ENCODE data around the gene HJURP.
"Not testable (repeated sequence)": the region's sequence is repeated elsewhere in the genome, so short reads cannot be mapped to it uniquely, and the experiment has no call there.

HJURP gene, protein sequence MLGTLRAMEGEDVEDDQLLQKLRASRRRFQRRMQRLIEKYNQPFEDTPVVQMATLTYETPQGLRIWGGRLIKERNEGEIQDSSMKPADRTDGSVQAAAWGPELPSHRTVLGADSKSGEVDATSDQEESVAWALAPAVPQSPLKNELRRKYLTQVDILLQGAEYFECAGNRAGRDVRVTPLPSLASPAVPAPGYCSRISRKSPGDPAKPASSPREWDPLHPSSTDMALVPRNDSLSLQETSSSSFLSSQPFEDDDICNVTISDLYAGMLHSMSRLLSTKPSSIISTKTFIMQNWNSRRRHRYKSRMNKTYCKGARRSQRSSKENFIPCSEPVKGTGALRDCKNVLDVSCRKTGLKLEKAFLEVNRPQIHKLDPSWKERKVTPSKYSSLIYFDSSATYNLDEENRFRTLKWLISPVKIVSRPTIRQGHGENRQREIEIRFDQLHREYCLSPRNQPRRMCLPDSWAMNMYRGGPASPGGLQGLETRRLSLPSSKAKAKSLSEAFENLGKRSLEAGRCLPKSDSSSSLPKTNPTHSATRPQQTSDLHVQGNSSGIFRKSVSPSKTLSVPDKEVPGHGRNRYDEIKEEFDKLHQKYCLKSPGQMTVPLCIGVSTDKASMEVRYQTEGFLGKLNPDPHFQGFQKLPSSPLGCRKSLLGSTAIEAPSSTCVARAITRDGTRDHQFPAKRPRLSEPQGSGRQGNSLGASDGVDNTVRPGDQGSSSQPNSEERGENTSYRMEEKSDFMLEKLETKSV

DNA sequence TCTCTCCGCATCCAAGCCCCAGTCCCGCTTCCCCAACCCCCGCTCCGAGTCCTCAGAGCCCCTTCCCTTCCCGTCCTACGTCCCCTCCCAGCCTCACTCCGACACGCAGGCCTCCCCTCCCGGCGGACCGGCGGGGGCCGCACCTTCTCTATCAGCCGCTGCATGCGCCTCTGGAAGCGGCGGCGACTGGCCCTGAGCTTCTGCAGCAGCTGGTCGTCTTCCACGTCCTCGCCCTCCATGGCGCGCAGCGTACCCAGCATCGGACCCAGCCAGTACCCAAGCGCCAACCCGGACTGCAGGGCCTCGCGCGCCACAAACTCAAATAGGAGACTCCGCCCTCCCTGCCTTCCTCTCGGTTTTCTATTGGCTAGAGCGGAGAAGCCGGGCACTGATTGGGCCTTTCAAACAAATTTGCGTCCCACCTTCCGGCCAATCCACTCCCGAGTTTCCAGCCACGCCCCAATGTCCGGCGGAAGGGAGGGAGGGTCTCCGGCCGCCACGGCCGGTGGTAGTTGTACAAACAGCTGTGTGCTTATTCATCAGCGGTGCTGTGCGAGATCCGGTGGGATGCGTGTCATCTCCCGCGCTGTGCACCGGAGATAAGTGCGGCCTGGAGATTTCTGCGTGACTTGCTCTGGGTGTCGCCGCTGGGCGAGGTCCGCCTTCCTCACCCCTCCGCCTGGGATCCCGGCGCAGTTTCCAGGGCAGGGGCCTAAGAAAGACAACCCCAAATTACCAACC is at the start of gene HJURP:
TSS of gene HJURP (minus strand) at position 295 of the 741 bp plus-strand sequence. CDS start at position 260, 35 bp downstream.
- DNase-seq, result peak; percentile 54 to 96 (median 87)

GRCh38 chr2:233901884-233902283 is 47.5 kb upstream of the HJURP start:
- DNase-seq, result no peak

GRCh38 chr2:233901367-233901766 is 47.0 kb upstream of the HJURP start:
- no peak for DNase-seq

- not testable (repeated sequence) for DNase-seq
These were observed 41.9 kb upstream of the HJURP start for GRCh38 chr2:233896253-233896652.

- no peak for DNase-seq
These were observed 38.5 kb upstream of the HJURP start for GRCh38 chr2:233892793-233893192.

- no peak for DNase-seq
These were observed 28.0 kb upstream of the HJURP start for GRCh38 chr2:233882353-233882752.

DNA sequence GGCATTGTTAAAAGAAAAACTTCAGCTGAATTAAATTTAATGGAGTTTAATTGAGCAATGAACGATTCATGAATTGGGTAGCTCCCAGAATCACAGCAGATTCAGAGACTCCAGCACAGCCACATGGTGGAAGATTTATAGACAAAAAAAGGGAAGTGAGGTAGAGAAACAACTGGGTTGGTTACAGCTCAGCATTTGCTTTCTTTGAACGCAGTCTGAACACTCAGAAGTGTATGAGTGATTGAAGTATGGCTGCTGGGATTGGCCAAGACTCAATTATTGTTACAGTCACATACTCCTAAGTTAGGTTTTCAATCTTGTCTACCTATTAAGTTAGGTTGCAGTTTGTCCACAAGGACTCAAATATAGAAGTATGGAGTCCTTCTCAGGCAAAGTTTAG is 17.8 kb upstream of the HJURP start:
- not testable (repeated sequence) for DNase-seq

- no peak for DNase-seq
These were observed 17.1 kb upstream of the HJURP start for GRCh38 chr2:233871432-233871831.

DNA sequence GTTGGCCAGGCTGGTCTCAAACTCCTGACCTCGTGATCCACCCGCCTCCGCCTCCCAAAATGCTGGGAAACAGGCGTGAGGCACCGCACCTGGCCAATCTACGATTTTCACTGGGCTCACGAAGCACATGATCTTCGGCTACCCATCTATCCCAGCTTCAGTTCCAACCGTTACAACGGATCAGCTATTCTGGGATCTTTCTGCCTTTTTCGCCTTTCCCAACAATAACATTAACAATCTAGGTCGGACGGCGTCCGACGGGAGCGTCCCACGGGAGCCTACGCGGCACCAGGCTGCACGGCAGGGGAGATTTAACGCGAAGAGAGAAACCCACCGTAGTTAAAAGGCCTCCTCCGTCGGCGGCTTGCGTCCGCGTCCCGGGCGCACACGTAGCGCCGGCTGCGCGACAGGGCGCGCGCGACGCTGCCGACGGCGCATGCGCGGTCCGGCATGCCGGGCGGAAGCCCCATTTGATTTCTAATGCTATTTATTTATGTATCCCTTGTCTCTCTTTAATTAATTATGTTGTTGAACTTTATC is 13.7 kb upstream of the HJURP start, which contains the start of gene MSL3B:
TSS of gene MSL3B (minus strand) at position 394 of the 540 bp plus-strand sequence.
- DNase-seq, result peak in 3 of 56 donors; percentile 7 to 12 (median 11)

DNA sequence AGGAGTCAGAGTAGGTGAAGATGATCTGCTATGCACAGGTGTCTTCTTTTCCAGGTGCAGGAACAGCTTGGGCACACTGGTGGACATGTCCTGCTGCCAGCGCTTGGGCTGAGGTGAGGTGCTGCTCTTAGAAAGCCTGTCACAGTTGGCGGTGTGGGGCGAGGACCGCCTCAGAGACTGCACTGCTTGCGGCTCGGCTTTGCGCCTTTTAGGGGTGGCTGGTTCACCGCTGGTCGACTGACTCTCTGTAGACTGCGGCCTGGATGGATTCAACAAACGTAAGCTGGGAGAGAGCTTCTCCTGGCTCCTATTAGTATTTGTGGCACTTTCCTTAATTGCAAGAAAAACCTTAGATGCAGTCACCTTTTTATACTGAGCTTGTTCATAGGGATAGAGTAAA is 12.1 kb upstream of the HJURP start:
- DNase-seq, result no peak

- DNase-seq, result no peak
These were observed 11.5 kb upstream of the HJURP start for GRCh38 chr2:233865838-233866237.

GRCh38 chr2:233862261-233862768 is 8.0 kb upstream of the HJURP start:
- DNase-seq, result no peak

DNA sequence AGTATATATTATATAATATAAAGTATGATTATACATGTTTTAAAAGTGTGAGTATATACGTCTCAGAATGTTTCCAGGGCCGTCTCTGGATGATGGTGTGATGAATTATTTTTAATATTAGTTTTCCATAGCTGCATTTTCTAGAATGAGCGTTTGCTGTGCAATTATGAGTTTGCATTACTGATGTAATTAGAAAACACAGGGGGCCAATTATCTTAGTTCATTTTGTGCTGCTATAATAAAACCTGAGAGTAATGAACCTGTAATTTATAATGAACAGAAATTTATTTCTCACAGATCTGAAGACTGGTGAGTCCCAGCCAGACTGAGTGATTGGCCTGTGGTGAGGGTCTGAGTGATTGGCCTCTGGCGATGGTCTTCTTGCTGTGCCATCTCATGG is 4.0 kb upstream of the HJURP start:
- DNase-seq, result no peak

GRCh38 chr2:233857511-233858141 is 3.3 kb upstream of the HJURP start:
- peak in 1 of 56 donors; percentile 3 for DNase-seq

GRCh38 chr2:233856184-233856583 is 1.8 kb upstream of the HJURP start:
- DNase-seq, result no peak

DNA sequence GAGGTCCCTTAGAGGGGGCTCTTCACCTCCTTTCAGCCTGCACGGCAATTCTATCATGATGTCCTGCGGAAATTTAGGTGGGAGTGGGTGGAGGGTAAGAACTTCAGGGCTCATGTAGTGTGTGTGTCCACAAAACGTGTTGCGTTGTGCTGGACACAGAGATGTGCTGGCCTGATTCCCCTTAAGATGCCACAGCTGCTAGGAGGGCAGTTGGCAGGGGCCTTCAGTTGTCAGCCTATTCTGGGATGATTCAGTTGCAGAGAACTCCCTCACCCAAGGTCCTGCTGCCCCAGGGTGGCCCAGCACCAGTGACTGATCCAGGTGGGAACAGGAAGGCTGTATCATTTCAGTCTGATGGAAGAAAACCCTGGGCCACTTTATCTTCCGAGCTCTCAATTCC is 1.0 kb upstream of the HJURP start:
- DNase-seq, result no peak

DNA sequence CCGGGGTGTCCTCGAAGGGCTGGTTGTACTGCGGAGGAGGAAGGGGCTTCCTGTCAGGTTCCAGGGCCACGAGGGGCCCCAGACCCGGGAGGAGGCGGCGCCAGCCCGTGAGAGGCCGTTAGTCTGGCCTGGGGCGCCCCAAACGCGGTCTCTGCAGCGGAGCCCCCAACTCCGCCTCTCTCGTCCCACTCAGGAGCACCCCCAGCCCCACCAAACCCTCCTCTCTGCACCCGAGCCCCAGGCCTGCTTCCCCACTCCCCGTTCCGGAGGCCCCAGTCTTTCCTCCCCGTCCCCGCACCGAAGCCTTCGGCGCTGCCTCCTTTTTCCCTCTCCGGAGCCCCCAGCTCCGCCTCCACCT is 473 bp downstream of the HJURP start:
- DNase-seq, result no peak

DNA sequence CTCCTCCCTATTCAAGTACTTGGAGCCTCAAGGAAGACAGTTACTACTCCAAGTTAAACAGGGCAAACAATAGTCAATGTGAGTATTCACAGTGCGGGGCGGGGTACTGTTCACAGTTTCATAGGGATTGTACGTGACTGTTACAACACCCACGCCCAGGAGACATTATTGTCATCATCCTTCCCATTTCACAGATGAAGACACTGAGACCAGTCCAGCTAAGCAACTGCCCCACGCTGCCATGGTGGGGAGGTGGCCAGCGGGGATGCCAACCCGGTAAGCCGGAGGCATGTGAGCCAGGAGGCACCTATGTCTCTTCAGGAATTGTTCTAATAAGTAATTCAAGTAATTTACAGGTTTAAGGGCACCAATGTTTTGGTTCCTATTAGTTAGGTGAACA is 982 bp downstream of the HJURP start:
- DNase-seq, result no peak

DNA sequence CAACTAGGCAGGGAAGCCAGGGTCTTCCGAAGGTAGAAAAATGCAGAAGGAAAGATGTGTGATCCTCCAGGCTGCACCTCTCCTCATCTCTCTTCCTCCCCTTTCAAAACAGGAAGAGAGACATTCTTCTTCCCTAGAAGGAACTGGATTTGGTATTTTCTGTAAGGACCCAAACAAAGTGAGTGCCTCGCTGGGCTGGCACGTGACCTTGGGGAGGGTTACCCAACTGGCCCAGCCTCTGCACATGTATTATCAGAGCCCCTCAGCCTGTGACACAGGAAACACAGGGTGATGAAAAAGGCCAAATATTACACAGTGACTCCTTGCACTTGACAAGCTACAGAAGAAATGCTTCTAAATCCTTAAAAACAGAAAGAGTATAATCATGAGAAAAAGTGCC is 2.3 kb downstream of the HJURP start:
- DNase-seq, result no peak

GRCh38 chr2:233851169-233851568 is 3.2 kb downstream of the HJURP start:
- no peak for DNase-seq

DNA sequence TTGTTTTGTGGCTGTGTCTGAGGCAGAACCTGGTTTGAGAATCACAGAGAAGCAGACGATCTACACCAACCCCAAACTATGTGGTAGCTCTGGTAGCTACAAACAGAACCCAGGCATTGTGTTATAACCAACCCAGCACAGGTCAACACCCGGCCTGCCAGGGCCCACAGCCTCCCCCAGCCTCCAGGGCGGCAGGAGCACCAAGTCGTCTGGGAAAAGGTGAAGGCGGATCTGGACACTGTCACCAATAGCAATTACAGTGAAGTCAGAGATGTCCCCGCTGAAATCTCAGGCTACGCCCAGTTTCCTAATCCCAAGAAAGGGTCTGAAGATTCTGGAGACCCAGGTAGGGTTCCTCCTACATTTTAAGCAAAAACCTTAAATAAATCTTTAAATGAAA is 3.6 kb downstream of the HJURP start:
- DNase-seq, result no peak
